OCI-LY7 (cell line): Measurements from ENCODE around the gene ADCY1. TPM values are rescaled to one million over a fixed set of nuclear protein-coding genes. Genes with fewer than 3 reads are reported as not detected.

Experiments used
- BruUV-seq: library from RNA; stranded (reverse); fragments of 400-500 nt; replicated peaks from 2 replicates; lab custom pipeline; 2021; lab: Mats Ljungman, UMichigan
- CTCF ChIA-PET: fragments of 300-600 bp; sonication (Branson Sonifier 250); formaldehyde crosslinking; loops from one replicate; lab custom pipeline; 2022; ENCODE audit warnings: antibody characterized with exemption; ENCODE audit not compliant: unreplicated experiment; lab: Charles Lee
- POLR2A ChIA-PET: fragments of 300-600 bp; sonication (Branson Sonifier 250); formaldehyde crosslinking; loops from one replicate; lab custom pipeline; 2022; ENCODE audit warnings: antibody characterized with exemption; lab: Charles Lee
- DNase-seq: peaks from one replicate; pipeline ENCODE4 v3.0.0-alpha.2; 2015; ENCODE audit warnings: low spot score
- H2AFZ ChIP-seq: fragments of 200-600 bp; sonication (generic), shearing (Covaris generic); 2 replicates; pipeline ENCODE4 v1.6.1; 2014; ENCODE audit warnings: mild to moderate bottlenecking, antibody characterized with exemption, low read length, moderate library complexity
- H3K27ac ChIP-seq: fragments of 200-600 bp; sonication (generic); 2 replicates; pipeline ENCODE4 v1.5.1; 2014; ENCODE audit warnings: mixed run types, low read depth, mild to moderate bottlenecking, moderate library complexity, low read length, inconsistent platforms; ENCODE audit not compliant: poor library complexity, severe bottlenecking
- H3K36me3 ChIP-seq: fragments of 200-600 bp; sonication (generic); 2 replicates; pipeline ENCODE4 v1.6.1; 2014; ENCODE audit warnings: mild to moderate bottlenecking, antibody characterized with exemption, low read length, moderate library complexity, mixed read lengths; ENCODE audit not compliant: insufficient read depth
- H3K4me1 ChIP-seq: fragments of 200-600 bp; sonication (generic); 2 replicates; pipeline ENCODE4 v1.5.1; 2014; ENCODE audit warnings: mild to moderate bottlenecking, low read length; ENCODE audit not compliant: insufficient read depth, poor library complexity, severe bottlenecking
- H3K4me2 ChIP-seq: fragments of 200-600 bp; sonication (generic); 2 replicates; pipeline ENCODE4 v1.6.1; 2014; ENCODE audit warnings: mild to moderate bottlenecking, low read length
- H3K4me3 ChIP-seq: fragments of 200-600 bp; sonication (generic); 2 replicates; pipeline ENCODE4 v1.5.1; 2014; ENCODE audit warnings: mild to moderate bottlenecking, low read depth, low read length; ENCODE audit not compliant: poor library complexity, severe bottlenecking
- H3K79me2 ChIP-seq: fragments of 200-600 bp; sonication (generic); 2 replicates; pipeline ENCODE4 v1.6.1; 2016; ENCODE audit warnings: low read depth, mild to moderate bottlenecking, low read length, moderate library complexity, mixed read lengths; ENCODE audit not compliant: insufficient read depth
- H3K9me2 ChIP-seq: fragments of 200-600 bp; sonication (generic); 2 replicates; pipeline ENCODE4 v1.6.1; 2016; ENCODE audit warnings: mild to moderate bottlenecking, low read length, mixed read lengths; ENCODE audit not compliant: insufficient read depth
- H3K9me3 ChIP-seq: fragments of 200-600 bp; sonication (generic); 2 replicates; pipeline ENCODE4 v1.6.1; 2014; ENCODE audit warnings: mild to moderate bottlenecking, mixed run types, low read length, mixed read lengths
- H4K20me1 ChIP-seq: fragments of 200-600 bp; sonication (generic); 2 replicates; pipeline ENCODE4 v1.6.1; 2014; ENCODE audit warnings: mild to moderate bottlenecking, antibody characterized with exemption, low read length, moderate library complexity, mixed read lengths; ENCODE audit not compliant: insufficient read depth
- EZH2phosphoT487 ChIP-seq: fragments of 200-600 bp; sonication (generic); IDR thresholded peaks from 2 replicates; pipeline ENCODE4 v1.6.1; 2018; ENCODE audit warnings: low read depth, borderline replicate concordance, mild to moderate bottlenecking, mixed run types, antibody characterized with exemption, low read length, moderate library complexity, mixed read lengths
- intact Hi-C: fragments of 100-400 bp; cut with micrococcal nuclease; formaldehyde crosslinking; loops from one replicate; pipeline ENCODE4 v1.10.0; 2022; ENCODE audit not compliant: unreplicated experiment
- total RNA-seq, 2 experiments: library from RNA; depleted of rRNA in 1 of 2; stranded (reverse); fragments of >200 nt in 1 of 2; shearing (Covaris generic) in 1 of 2; gene quantifications; 2 replicates each; pipeline ENCODE4 v1.2.3, GENCODE V29; 2014 to 2022
- TF ChIP-seq, protein P1 (sequence below): fragments of 200-600 bp; sonication (generic); conservative IDR thresholded peaks from 2 replicates; pipeline ENCODE4 v1.5.1; 2014; ENCODE audit warnings: mild to moderate bottlenecking, antibody characterized with exemption, low read length, moderate library complexity, mixed read lengths

The ADCY1 gene
- total RNA-seq, 2 experiments from 2014 or later: 0.13 TPM; not detected in 1

DNA sequence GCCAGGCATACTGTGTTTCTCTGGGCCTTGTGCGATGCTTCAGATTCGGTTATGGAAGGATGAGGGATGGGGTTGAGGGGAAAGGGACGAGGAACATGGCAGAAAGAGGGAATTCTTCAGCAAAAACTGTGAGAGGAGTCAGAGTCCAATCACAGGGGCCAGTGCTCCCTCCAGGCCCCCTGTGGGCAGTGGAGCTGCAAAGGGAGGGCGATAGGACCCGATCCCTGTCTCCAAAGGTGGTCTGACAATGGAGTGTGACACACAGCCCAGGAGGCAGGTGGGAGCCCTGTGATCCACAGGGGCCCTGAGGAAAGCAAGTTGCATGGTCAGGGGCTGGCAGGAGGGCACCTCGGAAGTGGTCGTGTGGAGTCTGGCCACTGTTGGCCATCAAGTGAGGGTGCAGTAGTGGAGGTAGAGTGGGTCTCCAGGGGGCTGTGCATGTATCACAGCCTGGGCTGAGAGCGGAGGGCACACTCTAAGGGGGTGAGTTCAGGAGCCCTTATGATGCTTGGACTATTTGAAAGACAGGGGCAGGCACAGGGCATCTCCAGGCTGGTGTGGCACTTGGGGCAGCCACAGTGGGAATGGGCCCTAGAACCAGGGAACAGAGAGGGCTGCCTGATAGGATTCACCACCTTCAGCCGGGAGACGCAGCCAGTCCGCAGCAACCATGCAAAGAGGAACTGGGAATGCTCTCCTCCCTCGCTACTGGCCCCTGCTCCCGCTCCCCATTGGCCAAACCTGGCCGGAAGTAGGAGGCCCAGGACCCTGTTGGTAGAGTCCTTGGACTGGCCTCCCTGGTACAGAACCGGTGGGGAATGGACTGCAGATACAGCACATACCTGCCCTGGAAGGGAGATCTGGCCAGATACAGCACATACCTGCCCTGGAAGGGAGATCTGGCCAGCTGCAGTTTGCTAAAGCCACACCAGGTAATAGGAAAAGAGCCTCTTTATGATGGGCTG lies 115.9 kb downstream of the ADCY1 start:
- intact Hi-C loops: no loop called here
- Histone ChIP-seq H3K4me3 (no peak overlapping the region), H3K36me3 (no peaks in the 10 kb centered on the region), H3K9me3 (no peaks in the 10 kb centered on the region), H3K9me2 (no peaks in the 10 kb centered on the region), H3K79me2 (no peaks in the 10 kb centered on the region), H4K20me1 (no peaks in the 10 kb centered on the region), H3K4me1 (no peaks in the 10 kb centered on the region), H3K27ac (no peak overlapping the region), H3K4me2 (no peak overlapping the region), H2AFZ (no peak overlapping the region)
- ChIA-PET POLR2A (no interaction called here), CTCF (no interaction called here)
- no peak for DNase-seq
- TF ChIP-seq, protein P1, sequence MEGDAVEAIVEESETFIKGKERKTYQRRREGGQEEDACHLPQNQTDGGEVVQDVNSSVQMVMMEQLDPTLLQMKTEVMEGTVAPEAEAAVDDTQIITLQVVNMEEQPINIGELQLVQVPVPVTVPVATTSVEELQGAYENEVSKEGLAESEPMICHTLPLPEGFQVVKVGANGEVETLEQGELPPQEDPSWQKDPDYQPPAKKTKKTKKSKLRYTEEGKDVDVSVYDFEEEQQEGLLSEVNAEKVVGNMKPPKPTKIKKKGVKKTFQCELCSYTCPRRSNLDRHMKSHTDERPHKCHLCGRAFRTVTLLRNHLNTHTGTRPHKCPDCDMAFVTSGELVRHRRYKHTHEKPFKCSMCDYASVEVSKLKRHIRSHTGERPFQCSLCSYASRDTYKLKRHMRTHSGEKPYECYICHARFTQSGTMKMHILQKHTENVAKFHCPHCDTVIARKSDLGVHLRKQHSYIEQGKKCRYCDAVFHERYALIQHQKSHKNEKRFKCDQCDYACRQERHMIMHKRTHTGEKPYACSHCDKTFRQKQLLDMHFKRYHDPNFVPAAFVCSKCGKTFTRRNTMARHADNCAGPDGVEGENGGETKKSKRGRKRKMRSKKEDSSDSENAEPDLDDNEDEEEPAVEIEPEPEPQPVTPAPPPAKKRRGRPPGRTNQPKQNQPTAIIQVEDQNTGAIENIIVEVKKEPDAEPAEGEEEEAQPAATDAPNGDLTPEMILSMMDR: no peak
- no peak for TF ChIP-seq EZH2phosphoT487
- BruUV-seq: no TSS peak

DNA sequence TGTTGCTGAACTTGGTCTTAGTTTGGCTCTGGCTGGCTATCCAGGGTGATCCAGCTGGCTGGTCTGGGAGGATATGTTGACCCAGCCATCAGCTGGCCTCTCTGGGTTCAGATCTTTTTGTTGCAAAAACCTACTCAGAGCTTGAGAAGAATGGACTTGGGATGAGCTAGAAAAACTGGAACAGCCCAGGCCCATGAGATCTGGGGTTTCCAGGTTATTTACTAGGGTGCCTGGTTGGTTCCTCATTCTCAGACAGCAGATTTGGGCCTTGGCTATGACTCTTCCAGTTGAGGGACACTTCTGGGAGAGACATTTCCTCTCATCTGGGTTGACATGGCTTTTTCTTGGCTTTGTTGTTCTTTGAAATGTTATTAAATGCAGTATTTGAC lies 116.6 kb downstream of the ADCY1 start:
- intact Hi-C loops: no loop called here
- Histone ChIP-seq H3K4me1 (no peaks in the 10 kb centered on the region), H3K9me3 (no peaks in the 10 kb centered on the region), H3K9me2 (no peaks in the 10 kb centered on the region), H4K20me1 (no peaks in the 10 kb centered on the region), H3K4me3 (no peak overlapping the region), H3K36me3 (no peaks in the 10 kb centered on the region), H3K27ac (no peak overlapping the region), H2AFZ (no peak overlapping the region), H3K79me2 (no peaks in the 10 kb centered on the region), H3K4me2 (no peak overlapping the region)
- CTCF ChIA-PET: no interaction called here
- no peak for DNase-seq
- no TSS peak for BruUV-seq
- TF ChIP-seq EZH2phosphoT487: no peak
- TF ChIP-seq, protein P1: no peak
- POLR2A ChIA-PET: no interaction called here

DNA sequence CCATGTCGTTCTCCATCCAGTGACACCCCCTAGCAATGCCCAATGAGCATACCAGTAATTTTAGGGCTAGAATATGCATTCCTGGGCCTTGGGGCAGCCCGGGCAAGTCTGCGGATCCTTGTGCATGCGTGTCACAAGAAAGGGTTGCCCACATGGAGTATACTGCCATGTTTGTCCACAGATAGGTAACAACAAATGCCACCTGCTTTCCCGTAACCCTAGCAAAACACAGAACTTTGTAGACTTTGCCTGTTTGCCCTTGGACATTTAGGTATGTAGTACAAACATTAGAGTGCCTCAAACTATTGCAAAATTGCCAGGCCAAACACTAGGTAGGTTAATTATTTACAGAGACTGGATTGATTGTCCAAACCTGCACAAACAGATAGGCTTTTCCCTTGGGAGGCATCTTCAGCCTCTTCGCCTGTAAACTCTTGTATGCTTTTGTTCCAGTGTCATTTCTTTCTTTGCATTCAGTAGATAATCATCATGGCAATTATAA lies 117.0 kb downstream of the ADCY1 start:
- no peaks in the 10 kb centered on the region for H3K9me3 ChIP-seq
- H3K4me1 ChIP-seq: no peaks in the 10 kb centered on the region
- no peaks in the 10 kb centered on the region for H4K20me1 ChIP-seq
- H3K9me2 ChIP-seq: no peaks in the 10 kb centered on the region
- H3K4me2 ChIP-seq: no peak overlapping the region
- POLR2A ChIA-PET: no interaction called here
- no peaks in the 10 kb centered on the region for H3K79me2 ChIP-seq
- TF ChIP-seq, protein P1: no peak
- no peak for TF ChIP-seq EZH2phosphoT487
- no TSS peak for BruUV-seq
- no peak overlapping the region for H2AFZ ChIP-seq
- no peak overlapping the region for H3K4me3 ChIP-seq
- CTCF ChIA-PET: no interaction called here
- no peak for DNase-seq
- H3K36me3 ChIP-seq: no peaks in the 10 kb centered on the region
- intact Hi-C loops: no loop called here
- H3K27ac ChIP-seq: no peak overlapping the region
